Activated CD4-positive, alpha-beta T cell treated with anti-CD3 and anti-CD28 coated beads, Interleukin-2, amount 50 U/mL, for 24 hours (primary cell): ENCODE data around the gene KRT85.
"Not testable (repeated sequence)": the region's sequence is repeated elsewhere in the genome, so short reads cannot be mapped to it uniquely, and the experiment has no call there.

Experiments
- DNase-seq, 2 donors: peaks; one replicate each; pipeline ENCODE4 v3.0.0-alpha.2; 2020; ENCODE audit warnings: low read depth in 1 of 2, low spot score in 1 of 2

The KRT85 gene

DNA sequence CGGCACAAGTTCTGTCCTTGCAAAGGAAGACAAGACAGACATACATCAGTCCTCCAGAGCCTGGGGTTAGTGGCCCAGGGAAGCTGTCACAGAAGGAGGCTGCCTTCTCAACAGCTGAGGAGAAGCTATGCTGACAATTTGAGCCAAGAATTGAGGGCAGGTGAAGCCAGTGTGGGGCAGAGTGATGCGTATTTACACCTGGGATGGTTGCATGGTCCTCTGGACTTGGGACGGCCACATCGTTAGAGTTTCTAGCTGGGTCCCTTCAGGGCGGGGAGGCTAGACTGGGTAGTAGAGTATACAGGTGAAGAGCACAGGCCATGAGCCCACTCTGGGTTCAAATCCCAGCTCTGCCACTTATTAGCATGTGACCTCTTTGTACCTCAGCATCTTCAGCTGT, 16.5 kb downstream of the KRT85 start:
- no peak for DNase-seq

DNA sequence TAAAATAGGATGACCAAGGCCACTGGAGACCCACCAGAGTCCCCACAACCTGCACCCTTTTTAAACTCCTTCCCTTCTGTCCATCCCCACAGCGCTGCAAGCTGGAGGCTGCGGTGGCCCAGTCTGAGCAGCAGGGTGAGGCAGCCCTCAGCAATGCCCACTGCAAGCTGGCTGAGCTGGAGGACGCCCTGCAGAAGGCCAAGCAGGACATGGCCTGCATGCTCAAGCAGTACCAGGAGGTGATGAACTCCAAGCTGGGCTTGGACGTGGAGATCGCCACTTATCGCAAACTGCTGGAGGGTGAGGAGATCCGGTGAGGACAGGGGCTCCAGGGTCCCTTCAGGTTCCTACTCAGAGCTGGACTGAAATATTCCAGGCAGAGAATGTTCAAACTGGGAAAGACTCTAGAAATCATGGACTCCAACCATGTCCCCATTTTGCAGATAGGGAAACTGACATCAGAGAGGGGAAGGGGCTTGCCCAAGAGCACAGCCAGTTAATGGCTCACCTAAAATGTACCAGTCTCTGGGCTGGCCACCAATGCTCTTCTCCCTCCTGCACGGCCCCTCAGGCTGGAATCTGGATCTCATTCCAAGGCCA, 17.2 kb downstream of the KRT85 start:
- no peak for DNase-seq

DNA sequence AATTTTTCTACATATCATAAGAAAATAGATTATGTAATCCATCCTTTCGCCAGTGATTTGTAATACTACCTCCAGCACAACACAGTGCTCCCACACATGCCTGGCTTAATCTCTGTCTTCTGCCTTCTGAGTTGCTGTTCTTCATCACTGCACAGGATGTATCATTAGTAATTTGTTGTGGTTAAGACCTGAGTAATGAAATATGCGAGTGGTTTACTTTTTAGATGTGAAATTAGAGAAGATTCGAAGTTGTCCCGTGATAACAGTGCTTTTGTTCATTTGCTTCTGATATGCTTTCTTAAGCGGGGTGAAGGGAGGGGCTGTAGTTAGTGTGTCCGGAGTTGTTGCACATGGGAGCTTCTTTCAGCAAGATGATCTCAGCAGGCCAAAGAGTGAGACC, 18.1 kb downstream of the KRT85 start:
- DNase-seq: no peak

DNA sequence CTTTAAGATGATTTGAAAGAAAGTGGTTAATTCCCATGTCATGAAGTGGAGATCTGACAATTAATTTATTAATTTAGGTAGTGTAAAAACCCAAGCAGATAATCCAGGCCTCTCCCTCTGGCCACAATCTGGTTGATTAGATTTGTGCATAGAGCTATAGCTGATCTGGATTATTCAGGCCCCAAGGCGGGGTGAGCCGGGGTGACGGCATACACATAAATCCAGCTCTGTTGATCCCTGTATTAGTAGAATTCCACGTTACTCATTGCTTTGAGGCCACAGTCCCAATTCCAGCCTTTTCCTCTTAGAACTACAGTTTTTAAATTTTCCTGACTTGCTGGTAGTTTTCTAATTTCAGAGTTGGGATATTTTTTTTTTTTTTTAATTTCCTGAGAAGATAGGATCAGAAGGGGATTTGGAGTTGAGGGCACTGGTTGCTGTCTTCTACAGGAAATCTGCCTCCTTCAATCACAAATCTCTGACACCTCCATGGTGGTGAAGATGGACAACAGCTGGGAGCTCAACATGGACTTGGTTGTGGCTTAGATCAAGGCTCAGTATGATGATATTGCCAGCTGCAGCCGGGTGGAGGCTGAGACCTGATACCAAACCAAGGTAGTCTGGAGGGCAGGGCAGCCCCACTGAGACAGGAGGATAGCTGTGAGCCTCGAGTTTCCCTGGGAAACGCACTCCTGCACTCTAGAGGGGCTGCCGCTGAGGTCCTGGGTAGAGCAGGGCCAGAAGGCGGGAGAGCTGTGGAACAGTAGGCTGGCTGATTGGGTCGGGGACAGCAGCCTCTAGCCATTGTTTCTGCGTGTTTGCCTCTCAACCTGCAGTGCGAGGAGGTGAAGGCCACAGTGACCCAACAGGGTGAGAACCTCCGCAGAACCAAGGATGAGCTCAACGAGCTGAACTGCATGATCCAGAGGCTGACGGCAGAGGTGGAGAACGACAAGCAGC, 19.4 kb downstream of the KRT85 start:
- DNase-seq: no peak

DNA sequence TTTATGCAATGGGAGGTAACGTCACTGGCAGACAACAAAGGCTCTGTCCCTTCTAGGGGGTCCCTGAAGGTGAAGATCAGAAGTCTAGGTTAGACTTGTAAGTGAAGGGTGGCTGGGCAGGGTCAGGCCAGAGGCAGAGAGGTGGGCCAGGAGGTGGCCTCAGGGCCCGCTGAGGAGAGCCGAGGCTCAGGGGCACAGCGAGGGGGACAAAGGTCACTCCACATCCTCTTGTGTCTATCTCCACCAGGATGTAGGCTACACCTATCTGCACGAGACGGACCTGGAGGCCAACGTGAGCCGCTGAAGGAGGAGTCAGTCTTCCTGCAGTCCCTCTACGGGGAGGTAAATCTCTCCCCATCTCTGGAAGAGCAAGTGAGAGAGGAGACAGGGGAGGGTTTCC, 20.3 kb downstream of the KRT85 start:
- DNase-seq: no peak

DNA sequence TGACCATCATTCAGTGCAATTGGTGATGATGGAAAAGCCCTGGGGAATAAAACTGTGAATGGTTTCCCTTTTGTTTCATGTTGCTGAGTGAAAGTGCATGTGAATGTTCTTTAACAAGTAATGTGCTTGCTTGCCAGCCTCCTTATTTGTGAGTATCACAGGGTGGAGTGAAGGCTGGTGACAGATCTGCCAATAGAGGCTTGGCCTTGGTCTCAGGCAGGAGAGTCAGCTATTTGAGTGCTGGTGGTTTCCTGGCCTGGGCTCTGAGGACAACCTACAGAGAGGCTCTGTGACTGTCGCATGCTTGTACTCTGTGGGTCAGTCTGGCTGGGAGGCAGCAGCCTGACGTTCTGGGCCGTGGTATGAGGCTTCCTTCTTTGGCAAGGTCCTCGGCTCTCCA, 20.7 kb downstream of the KRT85 start:
- DNase-seq: no peak

DNA sequence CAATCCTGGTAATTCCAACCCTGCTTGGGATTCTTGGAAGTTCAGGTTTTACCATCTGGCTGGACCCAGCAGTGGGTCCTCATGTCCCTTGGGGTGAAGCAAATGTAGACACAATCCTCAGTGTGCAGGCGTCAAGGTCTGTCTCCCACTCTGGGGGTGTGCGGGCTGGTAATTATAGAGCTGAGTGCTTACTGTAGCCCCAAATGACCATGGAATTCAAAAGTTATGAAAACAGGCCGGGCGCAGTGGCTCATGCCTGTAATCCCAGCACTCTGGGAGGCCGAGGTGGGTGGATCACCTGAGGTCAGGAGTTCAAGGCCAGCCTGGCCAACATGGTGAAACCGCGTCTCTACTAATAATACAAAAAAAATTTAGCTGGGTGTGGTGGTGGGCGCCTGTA, 22.2 kb downstream of the KRT85 start:
- DNase-seq: not testable (repeated sequence)

DNA sequence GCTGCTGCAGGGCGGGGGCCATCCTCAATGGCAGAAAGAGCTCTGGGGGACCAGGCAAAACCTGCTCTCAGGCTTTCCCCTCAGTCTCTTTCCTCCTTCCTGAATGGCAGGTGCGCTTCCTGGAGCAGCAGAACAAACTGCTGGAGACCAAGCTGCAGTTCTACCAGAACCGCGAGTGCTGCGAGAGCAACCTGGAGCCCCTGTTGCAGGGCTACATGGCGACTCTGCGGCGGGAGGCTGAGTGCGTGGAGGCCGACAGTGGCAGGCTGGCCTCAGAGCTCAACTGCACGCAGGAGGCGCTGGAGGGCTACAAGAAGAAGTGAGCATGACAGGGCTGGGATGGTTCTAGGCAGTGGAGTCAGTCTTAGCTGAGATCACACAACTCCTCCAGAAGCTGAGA, 23.2 kb downstream of the KRT85 start:
- no peak for DNase-seq

DNA sequence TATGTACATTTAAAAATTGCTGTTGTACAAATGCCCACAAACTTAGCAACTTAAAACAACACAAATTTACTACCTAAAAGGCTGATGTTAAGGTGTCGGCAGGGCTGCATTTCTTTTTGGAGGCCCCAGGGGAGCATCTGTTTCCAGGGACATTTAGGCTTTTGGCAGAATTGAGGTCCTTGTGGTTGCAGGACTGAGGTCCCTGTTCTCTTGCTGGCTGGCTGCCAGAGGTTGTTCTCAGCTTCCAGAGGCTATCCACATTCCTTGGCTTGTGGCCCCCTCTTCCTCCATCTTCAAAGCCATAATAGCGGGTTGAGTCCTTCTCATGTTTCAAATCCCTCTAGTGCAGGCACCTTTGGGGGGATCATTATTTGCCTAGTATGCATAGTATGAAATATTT, 23.7 kb downstream of the KRT85 start:
- DNase-seq: no peak

DNA sequence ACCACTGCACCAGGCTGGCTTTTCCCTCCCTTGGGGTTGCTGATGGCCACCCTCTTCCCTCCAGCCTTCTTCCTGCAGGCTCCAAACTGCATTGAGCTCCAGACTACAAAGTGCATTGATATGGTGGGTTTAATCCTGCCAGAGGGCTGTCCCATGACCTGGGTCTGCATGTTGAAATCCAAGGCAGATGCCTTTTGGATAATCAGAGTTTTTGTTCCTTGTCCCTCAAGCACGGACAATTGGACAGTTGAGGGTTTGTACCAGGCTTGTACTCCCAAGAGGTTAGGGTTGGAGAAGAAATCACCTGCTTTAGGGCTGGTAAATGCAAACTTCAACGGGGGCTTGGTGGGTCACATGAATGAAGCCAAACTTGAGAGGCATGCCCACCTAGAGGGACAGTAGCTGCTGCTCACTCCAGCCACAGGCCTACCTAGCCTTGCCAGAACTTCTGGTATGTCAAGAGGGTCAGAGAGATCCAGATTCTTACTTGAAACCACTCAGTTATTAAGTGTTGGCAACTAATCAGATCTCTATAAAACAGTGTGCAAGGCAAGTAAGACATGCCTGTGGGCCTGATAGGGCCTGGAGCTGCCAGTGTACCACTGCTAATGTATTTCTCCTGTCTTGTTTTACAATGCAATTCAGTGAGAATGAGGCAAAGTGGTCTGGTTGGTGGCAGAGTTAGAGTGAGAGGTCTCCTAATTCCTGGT, 24.3 kb downstream of the KRT85 start:
- no peak for DNase-seq

DNA sequence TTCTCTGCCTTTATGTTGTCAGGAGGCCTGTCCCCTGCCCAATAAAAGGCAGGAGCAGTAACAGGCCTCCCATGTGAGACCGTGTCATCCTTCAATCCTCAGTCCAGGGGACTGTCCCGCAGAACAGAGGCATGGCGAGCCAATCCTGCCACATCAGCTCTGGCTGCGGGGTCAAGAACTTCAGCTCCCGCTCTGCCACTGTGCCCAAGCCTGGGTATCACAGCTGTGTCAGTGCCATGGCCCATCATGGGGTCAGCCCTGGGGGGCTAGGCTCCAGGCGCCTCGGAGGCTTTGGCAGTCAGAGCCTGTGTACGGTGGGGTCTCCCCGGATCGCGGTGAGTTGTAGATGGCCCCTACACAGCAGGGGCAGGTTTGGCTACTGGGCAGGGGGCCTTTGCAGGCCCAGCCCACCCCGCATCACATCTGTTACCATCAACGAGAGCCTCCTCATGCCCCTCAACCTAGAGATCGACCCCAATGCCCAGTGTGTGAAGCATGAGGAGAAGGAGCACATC, 26.2 kb downstream of the KRT85 start:
- no peak for DNase-seq

DNA sequence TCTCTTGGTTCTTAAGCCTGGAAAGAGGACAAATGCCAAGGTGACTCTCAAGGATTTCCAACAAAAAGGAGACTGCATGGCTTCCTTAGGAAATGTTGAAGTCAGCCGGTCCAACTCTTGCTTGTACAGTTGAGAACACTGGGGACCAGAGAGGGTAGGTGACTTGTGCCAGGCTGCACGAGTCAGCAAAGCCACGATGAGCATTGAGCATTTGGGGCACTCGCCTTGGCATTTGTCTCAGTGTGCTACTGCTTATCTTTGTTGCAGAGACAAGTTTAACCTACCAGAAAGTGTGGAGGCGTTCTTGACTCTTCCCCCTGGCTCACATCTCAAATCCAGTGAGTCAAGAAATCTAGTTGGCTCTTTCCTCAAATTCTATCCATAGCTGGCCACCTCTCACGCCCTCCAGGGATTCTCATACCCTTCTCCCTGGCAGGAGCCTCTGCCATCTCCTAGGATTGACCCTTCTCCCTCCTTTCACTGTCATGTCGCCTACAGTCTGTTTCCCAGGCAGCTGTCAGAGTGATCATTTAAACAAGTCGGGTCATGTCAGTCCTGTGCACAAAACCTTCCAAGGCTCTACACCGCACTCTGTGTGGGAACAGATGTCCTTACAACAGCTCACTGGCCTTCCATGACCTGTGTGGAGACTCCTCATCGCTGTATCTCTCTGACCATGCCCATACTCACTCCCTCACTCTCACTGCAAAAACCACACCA, 28.9 kb downstream of the KRT85 start:
- DNase-seq: no peak

DNA sequence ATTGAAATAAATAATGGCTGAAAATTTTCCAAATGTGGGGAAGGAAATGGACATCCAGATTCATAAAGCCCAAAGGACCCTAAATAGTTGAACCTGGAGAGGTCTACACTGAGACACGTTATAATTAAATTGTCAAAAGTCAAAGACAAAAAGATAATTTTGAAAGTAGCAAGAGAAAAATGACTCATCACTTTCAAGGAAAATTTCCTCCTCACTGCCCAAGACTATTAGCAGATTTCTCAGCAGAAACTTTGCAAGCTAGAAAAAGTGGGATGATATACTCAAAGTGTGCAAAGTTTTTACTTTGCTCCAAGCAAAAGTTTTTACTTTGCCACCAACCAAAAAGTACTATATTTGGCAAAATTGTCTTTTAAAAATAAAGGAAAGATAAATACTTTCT, 30.2 kb downstream of the KRT85 start:
- no peak for DNase-seq

DNA sequence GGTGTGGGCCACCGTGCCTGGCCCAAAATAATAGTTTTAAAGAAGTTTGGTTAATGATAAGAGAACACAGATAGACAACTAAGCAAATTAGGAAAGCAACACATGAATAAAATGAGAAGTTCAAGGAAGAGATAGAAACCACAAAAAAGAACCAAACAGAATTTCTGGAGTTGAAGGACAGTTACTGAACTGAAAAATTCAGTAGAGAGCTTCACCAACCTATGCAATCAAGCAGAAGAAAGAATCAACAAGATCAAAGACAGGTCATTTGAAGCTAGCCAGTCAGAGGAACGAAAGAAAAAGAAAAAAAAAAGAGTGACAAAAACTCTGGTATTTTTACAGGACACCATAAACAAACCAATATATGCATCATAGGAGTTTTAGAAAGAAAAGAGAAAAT, 30.6 kb downstream of the KRT85 start:
- no peak for DNase-seq

DNA sequence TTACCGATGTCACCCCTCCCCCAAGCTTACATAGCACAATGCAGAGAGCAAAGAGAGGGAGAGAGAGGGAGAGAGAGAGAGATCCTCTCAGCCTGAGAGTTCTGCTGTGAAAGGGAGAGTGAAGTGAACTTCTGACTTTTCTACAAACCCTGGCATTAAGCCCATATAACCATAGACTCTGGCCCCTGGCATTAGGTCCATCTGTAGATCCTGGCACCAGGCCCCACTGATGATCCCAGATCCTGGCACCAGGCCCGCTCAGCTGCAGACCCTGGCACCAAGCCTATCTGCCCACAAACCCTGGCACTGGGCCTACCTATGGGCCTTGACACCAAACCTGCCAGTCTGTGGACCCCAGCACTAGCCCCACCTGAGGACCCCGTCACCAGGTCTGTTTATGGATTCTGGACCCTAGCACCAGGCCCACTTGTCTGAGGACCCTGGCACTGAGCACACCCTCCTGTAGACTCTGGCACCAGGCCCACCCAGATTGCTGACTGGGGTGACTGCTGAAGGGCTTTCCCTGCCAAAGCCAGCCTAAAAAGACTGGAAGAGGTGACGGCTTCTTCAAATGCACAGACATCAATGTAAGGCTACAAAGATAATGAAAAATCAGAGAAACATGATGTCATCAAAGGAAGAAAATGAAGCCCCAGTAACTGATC, 31.6 kb downstream of the KRT85 start:
- no peak for DNase-seq

DNA sequence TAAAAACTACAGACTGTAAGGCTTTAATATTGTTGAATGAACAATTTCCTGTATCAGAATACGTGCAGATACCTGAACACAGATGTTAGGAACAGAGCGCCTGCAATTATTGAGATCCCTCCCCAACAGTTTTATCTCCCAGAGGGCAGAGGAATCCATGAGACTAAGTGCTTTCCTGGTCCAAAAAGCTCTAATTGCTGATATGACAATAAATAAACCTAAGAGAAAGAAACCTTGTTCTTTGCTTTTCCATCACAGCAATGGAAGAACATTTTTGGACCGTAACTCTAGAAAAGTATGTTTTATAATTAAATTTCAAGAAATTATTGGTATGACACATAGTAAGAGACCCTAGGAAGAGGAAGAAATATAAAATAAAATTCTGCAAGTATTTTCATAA, 33.1 kb downstream of the KRT85 start:
- no peak for DNase-seq

DNA sequence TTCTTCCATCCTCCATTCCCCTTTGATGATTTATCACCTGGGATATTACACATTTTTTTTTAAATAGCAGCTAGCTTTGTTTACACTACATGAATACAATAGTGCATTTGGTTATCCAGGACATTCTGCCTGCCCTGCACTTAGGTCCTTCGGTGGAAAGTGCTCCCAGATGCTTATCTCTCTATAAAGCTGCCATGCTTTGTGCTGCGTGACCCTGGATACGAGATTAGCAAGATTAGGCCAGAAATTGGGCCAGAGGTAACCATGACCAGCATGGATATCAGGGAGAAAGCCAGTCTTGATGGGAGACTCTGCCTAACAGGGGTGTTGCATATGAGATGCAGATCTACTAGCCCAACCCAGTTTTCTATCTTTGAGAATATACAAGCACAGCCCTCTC, 34.0 kb downstream of the KRT85 start:
- no peak for DNase-seq

DNA sequence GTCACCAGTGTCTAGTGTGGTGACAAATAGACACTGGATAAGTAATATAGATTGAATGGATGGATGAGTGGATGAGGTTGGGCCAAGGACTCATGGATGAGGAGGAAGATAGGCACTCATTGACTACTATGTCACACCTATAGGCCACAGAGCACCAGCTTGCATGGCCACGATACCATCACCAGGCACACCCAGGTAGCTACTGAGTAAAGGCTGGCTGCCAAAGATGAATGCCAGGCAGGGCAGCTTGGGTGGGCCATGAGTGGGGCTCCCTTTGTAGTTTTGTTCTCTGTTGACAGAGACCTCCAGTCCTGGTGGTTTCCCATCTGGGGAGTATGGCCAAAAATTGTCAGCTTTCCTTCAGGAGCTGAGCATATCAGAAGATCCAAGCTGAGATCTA, 34.9 kb downstream of the KRT85 start:
- no peak for DNase-seq

DNA sequence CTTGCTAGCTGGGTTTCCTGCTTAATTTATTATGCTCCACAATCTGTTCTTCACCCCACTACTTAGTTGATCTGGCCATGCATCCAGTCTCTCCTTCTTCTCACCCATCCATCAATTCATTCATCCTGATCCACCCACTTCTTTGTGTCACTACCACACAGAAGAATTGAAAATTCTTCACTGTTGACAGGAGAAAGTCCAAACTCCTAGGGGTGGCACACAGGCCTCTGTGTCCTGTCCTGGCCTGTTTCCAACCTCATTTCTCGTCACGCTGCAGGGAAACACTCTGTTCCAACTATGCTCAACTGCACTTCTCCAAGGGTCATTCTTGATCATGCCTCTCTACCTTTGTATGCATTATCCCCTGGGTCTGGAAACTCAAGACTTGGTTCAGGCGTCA, 35.4 kb downstream of the KRT85 start:
- no peak for DNase-seq

DNA sequence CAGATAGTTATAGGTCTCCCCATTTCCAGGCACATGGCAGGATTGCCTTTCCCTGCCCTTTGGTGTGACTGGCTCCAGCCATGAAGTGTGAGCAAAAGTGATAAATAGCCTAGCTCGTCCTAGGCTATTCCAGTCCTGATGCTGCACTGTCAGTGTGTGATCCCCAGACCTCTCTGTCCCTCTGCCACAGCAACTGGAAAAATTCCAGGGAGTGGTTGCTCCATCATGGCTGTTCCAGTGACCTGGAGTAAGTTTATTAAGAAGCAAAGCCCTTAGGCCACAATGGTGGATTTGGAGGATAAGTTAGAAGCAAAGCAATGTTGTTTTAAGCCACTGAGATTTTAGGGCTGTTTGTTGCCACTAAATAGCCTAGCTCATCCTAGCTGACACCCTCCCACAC, 36.2 kb downstream of the KRT85 start:
- no peak for DNase-seq
